Caco-2 (cell line): ENCODE data around the gene SLC6A7. TPM values are rescaled to one million over a fixed set of nuclear protein-coding genes. Genes with fewer than 3 reads are reported as not detected.

Experiments
- BruUV-seq: library from RNA; stranded (reverse); fragments of 400-500 nt; replicated peaks from 2 replicates; lab custom pipeline; 2021; lab: Mats Ljungman, UMichigan
- CTCF ChIA-PET: fragments of 300-600 bp; sonication (Branson Sonifier 250); formaldehyde crosslinking; loops from one replicate; lab custom pipeline; 2022; ENCODE audit warnings: antibody characterized with exemption; lab: Charles Lee
- POLR2A ChIA-PET: fragments of 300-600 bp; sonication (Branson Sonifier 250); formaldehyde crosslinking; loops from one replicate; lab custom pipeline; 2022; ENCODE audit warnings: antibody characterized with exemption; lab: Charles Lee
- DNase-seq, 2 experiments: peaks; one replicate each; pipeline versions ENCODE4 v3.0.0 to v3.0.0-alpha.2; 2020 to 2022
- H3K27me3 ChIP-seq: replicated peaks from 2 replicates; pipeline ENCODE4 v1.6.0; 2011; ENCODE audit warnings: low read length; ENCODE audit not compliant: control insufficient read depth, insufficient read depth
- H3K36me3 ChIP-seq: 2 replicates; pipeline ENCODE4 v1.5.1; 2011; ENCODE audit warnings: low read length; ENCODE audit not compliant: control insufficient read depth, insufficient read depth
- H3K4me1 ChIP-seq: fragments of 250-450 bp; sonication (Bioruptor Pico); 2 replicates; pipeline ENCODE4 v1.5.1; 2020; ENCODE audit warnings: mild to moderate bottlenecking
- H3K4me3 ChIP-seq: 2 replicates; pipeline ENCODE4 v1.5.1; 2011; ENCODE audit warnings: low read depth, mild to moderate bottlenecking, control low read depth, low read length
- H3K9me3 ChIP-seq: fragments of 250-450 bp; sonication (Bioruptor Pico); 2 replicates; pipeline ENCODE4 v1.5.1; 2020; ENCODE audit warnings: mild to moderate bottlenecking, moderate library complexity
- H3K27ac Mint-ChIP-seq: one replicate; pipeline ENCODE4 v1.8.0; 2022; ENCODE audit warnings: mixed read lengths; ENCODE audit not compliant: unreplicated experiment
- H3K27me3 Mint-ChIP-seq: one replicate; pipeline ENCODE4 v1.8.0; 2022; ENCODE audit warnings: mixed read lengths; ENCODE audit not compliant: insufficient read depth, unreplicated experiment
- H3K36me3 Mint-ChIP-seq: one replicate; pipeline ENCODE4 v1.8.0; 2022; ENCODE audit warnings: mild to moderate bottlenecking, mixed read lengths; ENCODE audit not compliant: insufficient read depth, unreplicated experiment
- H3K4me1 Mint-ChIP-seq: one replicate; pipeline ENCODE4 v1.8.0; 2022; ENCODE audit warnings: low read depth, mixed read lengths; ENCODE audit not compliant: unreplicated experiment
- H3K4me3 Mint-ChIP-seq: one replicate; pipeline ENCODE4 v1.8.0; 2022; ENCODE audit warnings: mild to moderate bottlenecking, moderate library complexity, mixed read lengths; ENCODE audit not compliant: unreplicated experiment
- H3K9me3 Mint-ChIP-seq: one replicate; pipeline ENCODE4 v1.8.0; 2022; ENCODE audit warnings: mixed read lengths; ENCODE audit not compliant: unreplicated experiment
- intact Hi-C: fragments of 100-400 bp; cut with micrococcal nuclease; formaldehyde crosslinking; loops from one replicate; pipeline ENCODE4 v1.10.0; 2022; ENCODE audit not compliant: unreplicated experiment
- total RNA-seq: library from RNA; stranded (reverse); gene quantifications from 2 replicates; pipeline ENCODE4 v1.2.3, GENCODE V29; 2022
- TF ChIP-seq, protein P1 (sequence below), 2 experiments: fragments of 200-600 bp in 1 of 2; IDR thresholded peaks; 1 replicate in 1 of 2; 2 replicates in 1 of 2; pipeline versions ENCODE4 v1.5.1 to v1.8.0; 2011 to 2022; ENCODE audit warnings: antibody characterized with exemption in 1 of 2, control low read depth in 1 of 2, inconsistent platforms in 1 of 2, low read depth in 1 of 2, low read length in 1 of 2, mild to moderate bottlenecking in 1 of 2, moderate library complexity in 1 of 2; ENCODE audit not compliant: insufficient read depth in 1 of 2, severe bottlenecking in 1 of 2, unreplicated experiment in 1 of 2

The SLC6A7 gene
- total RNA-seq, 1 experiment from 2014 or later = not detected

DNA sequence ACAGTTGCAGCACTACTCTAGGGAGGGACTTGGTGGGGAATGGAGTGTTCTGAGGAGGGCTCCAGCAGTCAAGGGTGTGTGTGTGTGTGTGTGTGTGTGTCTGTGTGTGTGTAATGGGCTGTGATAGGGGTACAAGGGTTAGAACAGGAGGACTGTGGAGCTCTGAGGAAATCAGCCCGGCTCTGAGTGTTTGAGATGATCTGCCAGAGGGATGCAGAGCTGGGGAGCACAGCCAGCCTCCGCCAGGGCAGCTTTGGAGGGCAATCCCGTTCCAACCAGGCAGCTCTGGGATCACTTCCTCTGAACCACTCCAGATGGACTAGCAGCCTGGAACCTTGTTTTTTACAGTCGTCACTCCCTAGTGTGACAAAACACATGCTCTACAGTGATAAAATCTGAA lies 3.0 kb upstream of the SLC6A7 start:
- ChIA-PET POLR2A (no interaction called here), CTCF (interaction anchor here (0.6 kb wide), 1 partner anchor 11 kb away, joined by 3 read pairs; no protein-coding TSS in a partner anchor)
- no peaks in the 10 kb centered on the region for H3K36me3 Mint-ChIP-seq

DNA sequence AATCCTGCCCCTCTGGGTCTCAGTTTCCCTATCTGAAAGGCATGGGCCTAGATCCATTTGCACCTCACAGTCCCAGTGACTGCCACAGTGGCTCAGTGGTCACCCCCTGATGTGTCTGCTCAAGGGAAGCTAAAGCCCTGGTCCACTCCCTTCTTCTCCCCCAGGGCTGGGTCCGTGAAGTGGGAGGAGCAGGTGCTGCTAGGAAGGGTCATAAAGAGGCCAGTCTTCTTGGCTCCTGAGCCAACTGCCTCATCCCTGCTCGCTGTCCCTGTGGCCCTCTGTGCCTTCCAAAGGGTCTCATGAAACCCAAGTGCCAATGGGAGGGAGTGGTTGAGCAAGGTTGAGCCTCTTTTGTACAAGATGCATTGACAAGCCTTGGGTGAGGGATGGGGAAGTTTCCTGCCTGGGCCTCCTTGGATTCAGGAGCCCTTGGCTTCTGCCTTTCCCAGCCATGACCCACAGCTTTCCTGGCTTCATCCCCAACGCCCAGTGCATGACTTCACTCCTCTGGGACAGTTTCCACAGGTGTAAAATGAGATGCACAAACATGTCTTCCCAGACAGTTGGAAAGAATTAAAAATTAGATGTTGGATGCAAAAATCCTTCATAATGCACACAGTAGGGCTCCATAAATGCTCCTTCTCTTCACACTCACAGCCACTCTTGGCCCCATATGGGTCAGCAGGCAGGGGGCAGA lies 1.6 kb upstream of the SLC6A7 start:
- no peaks in the 10 kb centered on the region for H3K9me3 Mint-ChIP-seq
- TF ChIP-seq, protein P1, sequence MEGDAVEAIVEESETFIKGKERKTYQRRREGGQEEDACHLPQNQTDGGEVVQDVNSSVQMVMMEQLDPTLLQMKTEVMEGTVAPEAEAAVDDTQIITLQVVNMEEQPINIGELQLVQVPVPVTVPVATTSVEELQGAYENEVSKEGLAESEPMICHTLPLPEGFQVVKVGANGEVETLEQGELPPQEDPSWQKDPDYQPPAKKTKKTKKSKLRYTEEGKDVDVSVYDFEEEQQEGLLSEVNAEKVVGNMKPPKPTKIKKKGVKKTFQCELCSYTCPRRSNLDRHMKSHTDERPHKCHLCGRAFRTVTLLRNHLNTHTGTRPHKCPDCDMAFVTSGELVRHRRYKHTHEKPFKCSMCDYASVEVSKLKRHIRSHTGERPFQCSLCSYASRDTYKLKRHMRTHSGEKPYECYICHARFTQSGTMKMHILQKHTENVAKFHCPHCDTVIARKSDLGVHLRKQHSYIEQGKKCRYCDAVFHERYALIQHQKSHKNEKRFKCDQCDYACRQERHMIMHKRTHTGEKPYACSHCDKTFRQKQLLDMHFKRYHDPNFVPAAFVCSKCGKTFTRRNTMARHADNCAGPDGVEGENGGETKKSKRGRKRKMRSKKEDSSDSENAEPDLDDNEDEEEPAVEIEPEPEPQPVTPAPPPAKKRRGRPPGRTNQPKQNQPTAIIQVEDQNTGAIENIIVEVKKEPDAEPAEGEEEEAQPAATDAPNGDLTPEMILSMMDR (IDR thresholded peaks at IDR 0.05; ENCODE audit: insufficient read depth in 1 of 2, low read depth in 1 of 2, low read length in 1 of 2, severe bottlenecking in 1 of 2, unreplicated experiment in 1 of 2) = no peak
- H3K4me3 ChIP-seq = no peak overlapping the region
- intact Hi-C loops = no loop called here
- ChIA-PET CTCF (no interaction called here), POLR2A (no interaction called here)
- H3K36me3 ChIP-seq = no peaks in the 10 kb centered on the region; the same call in 1 of the 2 replicates
- no peaks in the 10 kb centered on the region for H3K27me3 ChIP-seq
- H3K4me1 ChIP-seq = peaks cover 23% of the 10 kb centered on the region
- H3K36me3 Mint-ChIP-seq = no peaks in the 10 kb centered on the region
- H3K9me3 ChIP-seq = no peaks in the 10 kb centered on the region
- H3K4me1 Mint-ChIP-seq = peaks cover 15% of the 10 kb centered on the region
- no peak overlapping the region for H3K27ac Mint-ChIP-seq
- no peaks in the 10 kb centered on the region for H3K27me3 Mint-ChIP-seq
- BruUV-seq = no TSS peak
- H3K4me3 Mint-ChIP-seq = no peak overlapping the region
- DNase-seq = no peak

More for the DNA sequence above, 3.0 kb upstream of the SLC6A7 start:
- Histone ChIP-seq H3K9me3 (no peaks in the 10 kb centered on the region), H3K4me3 (no peak overlapping the region), H3K36me3 (no peaks in the 10 kb centered on the region; the same call in 1 of the 2 replicates), H3K27me3 (no peaks in the 10 kb centered on the region), H3K4me1 (peaks cover 23% of the 10 kb centered on the region)
- Mint-ChIP-seq H3K27ac (no peak overlapping the region), H3K9me3 (no peaks in the 10 kb centered on the region), H3K4me1 (peaks cover 15% of the 10 kb centered on the region), H3K27me3 (no peaks in the 10 kb centered on the region), H3K4me3 (no peak overlapping the region)
- BruUV-seq = no TSS peak
- intact Hi-C loops = no loop called here
- DNase-seq = no peak
- TF ChIP-seq, protein P1 (IDR thresholded peaks at IDR 0.05; ENCODE audit: insufficient read depth in 1 of 2, low read depth in 1 of 2, low read length in 1 of 2, severe bottlenecking in 1 of 2, unreplicated experiment in 1 of 2) = no peak

DNA sequence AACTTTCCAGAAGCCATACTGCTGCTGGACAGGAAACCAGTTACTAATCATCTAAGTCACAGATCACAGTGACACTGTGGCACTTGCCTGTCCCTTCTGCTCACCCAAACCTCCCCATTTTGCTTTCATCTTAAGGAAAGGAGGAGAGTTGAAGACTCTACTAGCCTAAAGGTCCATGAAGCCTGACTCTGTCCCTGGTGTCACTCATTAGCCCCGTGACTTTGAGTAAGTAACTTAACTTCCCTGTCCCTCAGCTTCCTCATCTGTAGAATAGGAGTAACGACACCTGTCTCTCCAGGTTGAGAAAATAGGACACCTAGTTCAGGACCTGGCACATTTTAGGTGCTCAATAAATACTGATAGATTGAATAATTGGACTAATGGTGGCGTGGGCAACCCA lies 536 bp upstream of the SLC6A7 start:
- Mint-ChIP-seq H3K27ac (no peak overlapping the region), H3K9me3 (no peaks in the 10 kb centered on the region), H3K4me1 (peaks cover 15% of the 10 kb centered on the region), H3K36me3 (no peaks in the 10 kb centered on the region), H3K4me3 (no peak overlapping the region), H3K27me3 (no peaks in the 10 kb centered on the region)
- no TSS peak for BruUV-seq
- ChIA-PET CTCF (no interaction called here), POLR2A (no interaction called here)
- no peaks in the 10 kb centered on the region for H3K27me3 ChIP-seq
- no peak overlapping the region for H3K4me3 ChIP-seq
- no peak for DNase-seq
- no peaks in the 10 kb centered on the region; the same call in 1 of the 2 replicates for H3K36me3 ChIP-seq
- TF ChIP-seq, protein P1 (IDR thresholded peaks at IDR 0.05; ENCODE audit: insufficient read depth in 1 of 2, low read depth in 1 of 2, low read length in 1 of 2, severe bottlenecking in 1 of 2, unreplicated experiment in 1 of 2) = no peak
- peaks cover 23% of the 10 kb centered on the region for H3K4me1 ChIP-seq
- intact Hi-C loops = no loop called here
- H3K9me3 ChIP-seq = no peaks in the 10 kb centered on the region
